ENCODE measurements around the gene CYP2F1. TPM values are rescaled to one million over a fixed set of nuclear protein-coding genes. Genes with fewer than 3 reads are reported as not detected.
"Not testable (repeated sequence)": the region's sequence is repeated elsewhere in the genome, so short reads cannot be mapped to it uniquely, and the experiment has no call there.

The CYP2F1 gene
- polyA plus RNA-seq, 1 donor from 2014 or later, result not detected

- Histone ChIP-seq H3K4me3 (ENCODE audit: low read length) (no peak overlapping the region), H3K4me2 (ENCODE audit: low read length) (no peak overlapping the region), H4K20me1 (ENCODE audit: insufficient read depth) (no peaks in the 10 kb centered on the region), H3K27ac (ENCODE audit: low read length) (no peak overlapping the region), H3K79me2 (replicated peaks; ENCODE audit: insufficient read depth, low read length) (no peaks in the 10 kb centered on the region), H2AFZ (ENCODE audit: low read depth, low read length) (no peak overlapping the region), H3K9ac (ENCODE audit: low read length) (no peak overlapping the region), H3K27me3 (ENCODE audit: insufficient read depth, low read depth, low read length) (no peaks in the 10 kb centered on the region), H3K36me3 (ENCODE audit: insufficient read depth, low read length) (no peaks in the 10 kb centered on the region), H3F3A (ENCODE audit: insufficient read depth, low read length, poor library complexity, severe bottlenecking) (no peaks in the 10 kb centered on the region), H3K9me3 (ENCODE audit: low read length) (no peaks in the 10 kb centered on the region), H3K9me2 (ENCODE audit: insufficient read depth, low read length) (no peaks in the 10 kb centered on the region)
- TF ChIP-seq SMC3 (conservative IDR thresholded peaks at IDR 0.05; ENCODE audit: poor library complexity) (no peak), EZH2 (IDR thresholded peaks at IDR 0.05; ENCODE audit: borderline replicate concordance, insufficient read depth, low read length, poor library complexity, severe bottlenecking) (no peak), REST (IDR thresholded peaks at IDR 0.05; ENCODE audit: borderline replicate concordance) (no peak), EP300 (conservative IDR thresholded peaks at IDR 0.05; ENCODE audit: poor library complexity, severe bottlenecking) (no peak), RAD21 (conservative IDR thresholded peaks at IDR 0.05) (no peak), CTCF (IDR thresholded peaks at IDR 0.05; ENCODE audit: poor library complexity, severe bottlenecking) (no peak), TAF1 (IDR thresholded peaks at IDR 0.05; ENCODE audit: low read depth) (no peak), MXI1 (conservative IDR thresholded peaks at IDR 0.05; ENCODE audit: poor library complexity, severe bottlenecking) (no peak), POLR2AphosphoS5 (IDR thresholded peaks at IDR 0.05) (no peak)
Measured at GRCh38 chr19:41134616-41135015, 20.4 kb downstream of the CYP2F1 start.

- not testable (repeated sequence) for H4K20me1 ChIP-seq (ENCODE audit: insufficient read depth); H3K9ac ChIP-seq (ENCODE audit: low read length); H3K79me2 ChIP-seq (replicated peaks; ENCODE audit: insufficient read depth, low read length); H3K4me2 ChIP-seq (ENCODE audit: low read length); H3K9me2 ChIP-seq (ENCODE audit: insufficient read depth, low read length); H3F3A ChIP-seq (ENCODE audit: insufficient read depth, low read length, poor library complexity, severe bottlenecking); H3K27ac ChIP-seq (ENCODE audit: low read length); H2AFZ ChIP-seq (ENCODE audit: low read depth, low read length); H3K36me3 ChIP-seq (ENCODE audit: insufficient read depth, low read length); H3K27me3 ChIP-seq (ENCODE audit: insufficient read depth, low read depth, low read length); H3K9me3 ChIP-seq (ENCODE audit: low read length)
- H3K4me3 ChIP-seq (ENCODE audit: low read length), result peak overlapping the region; percentile 51
Measured at GRCh38 chr19:41135390-41136384, 21.5 kb downstream of the CYP2F1 start.
